PC-3 (cell line): ENCODE data around the gene RPS6KA2. TPM values are rescaled to one million over a fixed set of nuclear protein-coding genes. Genes with fewer than 3 reads are reported as not detected.

Source experiments
- ATAC-seq: fragments of 200-7000 bp; cut with Tn5 transposase; 2 replicates; pipeline ENCODE4 v1.9.1; 2020; ENCODE audit warnings: mild to moderate bottlenecking, moderate library complexity
- BruUV-seq: library from RNA; stranded (reverse); fragments of 400-500 nt; replicated peaks from 2 replicates; lab custom pipeline; 2021; lab: Mats Ljungman, UMichigan
- CTCF ChIA-PET: fragments of 300-600 bp; sonication (Branson Sonifier 250); formaldehyde crosslinking; loops from one replicate; lab custom pipeline; 2022; ENCODE audit warnings: antibody characterized with exemption; lab: Charles Lee
- POLR2A ChIA-PET: fragments of 300-600 bp; sonication (Branson Sonifier 250); formaldehyde crosslinking; loops from one replicate; lab custom pipeline; 2022; ENCODE audit warnings: antibody characterized with exemption; ENCODE audit not compliant: unreplicated experiment; lab: Charles Lee
- DNase-seq: peaks from one replicate; pipeline ENCODE4 v3.0.0-alpha.2; 2015
- H2AFZ ChIP-seq: fragments of 300-600 bp; sonication (generic); 2 replicates; pipeline ENCODE4 v1.6.0; 2016; ENCODE audit warnings: antibody characterized with exemption, low read length
- H3F3A ChIP-seq: fragments of 300-600 bp; sonication (generic); one replicate; pipeline ENCODE4 v1.6.0; 2017; ENCODE audit warnings: antibody characterized with exemption, low read length, control low read depth, mild to moderate bottlenecking; ENCODE audit not compliant: unreplicated experiment
- H3K27ac ChIP-seq: fragments of 300-600 bp; sonication (generic); 2 replicates; pipeline ENCODE4 v1.5.1; 2016; ENCODE audit warnings: mild to moderate bottlenecking, low read length
- H3K27me3 ChIP-seq: fragments of 300-600 bp; sonication (generic); 2 replicates; pipeline ENCODE4 v1.6.1; 2016; ENCODE audit warnings: low read length, mixed read lengths
- H3K36me3 ChIP-seq: fragments of 300-600 bp; sonication (generic); 2 replicates; pipeline ENCODE4 v1.6.1; 2016; ENCODE audit warnings: low read depth, mixed run types, low read length, mixed read lengths
- H3K4me1 ChIP-seq: fragments of 300-600 bp; sonication (generic); 2 replicates; pipeline ENCODE4 v1.5.1; 2016; ENCODE audit warnings: low read length; ENCODE audit not compliant: insufficient read depth
- H3K4me2 ChIP-seq: fragments of 300-600 bp; sonication (generic); 2 replicates; pipeline ENCODE4 v1.6.0; 2016; ENCODE audit warnings: low read length
- H3K4me3 ChIP-seq: fragments of 300-600 bp; sonication (generic); 2 replicates; pipeline ENCODE4 v1.5.1; 2016; ENCODE audit warnings: mild to moderate bottlenecking, low read length, mixed read lengths
- H3K79me2 ChIP-seq: fragments of 300-600 bp; sonication (generic); 2 replicates; pipeline ENCODE4 v1.6.1; 2017; ENCODE audit warnings: low read length, mixed read lengths
- H3K9ac ChIP-seq: fragments of 300-600 bp; sonication (generic); 2 replicates; pipeline ENCODE4 v1.6.0; 2016; ENCODE audit warnings: mild to moderate bottlenecking, low read length
- H3K9me2 ChIP-seq: fragments of 300-600 bp; sonication (generic); replicated peaks from 2 replicates; pipeline ENCODE4 v1.6.1; 2016; ENCODE audit warnings: mixed run types, low read length, mixed read lengths
- H3K9me3 ChIP-seq: fragments of 300-600 bp; sonication (generic); 2 replicates; pipeline ENCODE4 v1.6.1; 2016; ENCODE audit warnings: low read length, mixed read lengths
- H4K20me1 ChIP-seq: fragments of 300-600 bp; sonication (generic); 2 replicates; pipeline ENCODE4 v1.6.1; 2016; ENCODE audit warnings: low read length, mixed read lengths
- EZH2 ChIP-seq: fragments of 300-600 bp; sonication (generic); IDR thresholded peaks from one replicate; pipeline ENCODE4 v1.6.1; 2017; ENCODE audit warnings: antibody characterized with exemption, mild to moderate bottlenecking, low read length; ENCODE audit not compliant: unreplicated experiment
- EZH2phosphoT487 ChIP-seq: fragments of 300-600 bp; sonication (generic); IDR thresholded peaks from 2 replicates; pipeline ENCODE4 v1.6.1; 2018; ENCODE audit warnings: mild to moderate bottlenecking, antibody characterized with exemption, low read length, borderline replicate concordance
- intact Hi-C: fragments of 100-400 bp; cut with micrococcal nuclease; formaldehyde crosslinking; loops from 2 replicates; pipeline ENCODE4 v1.9.0; 2023
- total RNA-seq: library from RNA; depleted of rRNA; stranded (reverse); fragments of >200 nt; gene quantifications from 2 replicates; pipeline ENCODE4 v1.2.3, GENCODE V29; 2014
- TF ChIP-seq, protein P1 (sequence below): fragments of 300-600 bp; sonication (generic); conservative IDR thresholded peaks from 2 replicates; pipeline ENCODE4 v1.5.1; 2017; ENCODE audit warnings: antibody characterized with exemption, low read depth, mild to moderate bottlenecking, low read length

Gene RPS6KA2
- total RNA-seq, 1 experiment from 2014 or later: 5.1 TPM

DNA sequence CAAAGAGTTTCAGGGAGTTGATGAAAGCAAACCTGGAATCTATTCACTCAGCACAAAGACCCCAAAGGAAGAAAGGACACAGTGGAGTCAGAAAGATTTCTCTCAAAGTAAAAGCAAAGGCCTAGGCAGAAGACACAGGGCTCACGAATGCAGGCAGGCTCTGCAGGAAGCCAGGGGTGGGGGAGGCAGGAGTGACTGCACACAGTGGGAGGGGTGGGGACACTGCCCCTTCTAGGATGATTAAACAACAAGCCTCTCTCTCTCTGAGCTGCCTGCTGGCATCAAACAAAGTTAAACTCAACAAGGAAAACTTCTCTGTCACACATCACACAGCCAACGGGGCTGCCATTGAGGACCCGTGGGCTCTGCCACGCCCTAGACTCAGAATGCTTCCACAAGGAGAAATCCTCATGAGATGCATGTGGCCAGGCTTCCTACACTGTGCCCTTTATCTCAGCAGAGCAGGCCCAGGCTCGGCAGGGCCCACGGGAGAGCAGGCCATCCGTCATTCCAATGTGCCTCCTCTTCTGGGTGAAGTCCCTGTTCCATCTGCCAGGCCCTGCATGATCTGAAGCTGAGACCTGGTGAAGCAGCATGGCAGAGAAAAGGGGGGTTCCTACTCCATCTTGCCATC, 110.7 kb downstream of the RPS6KA2 start:
- H3K79me2 ChIP-seq: no peaks in the 10 kb centered on the region
- ATAC-seq (no peak), DNase-seq (no peak)
- TF ChIP-seq EZH2 (no peak), EZH2phosphoT487 (no peak)
- TF ChIP-seq, protein P1, sequence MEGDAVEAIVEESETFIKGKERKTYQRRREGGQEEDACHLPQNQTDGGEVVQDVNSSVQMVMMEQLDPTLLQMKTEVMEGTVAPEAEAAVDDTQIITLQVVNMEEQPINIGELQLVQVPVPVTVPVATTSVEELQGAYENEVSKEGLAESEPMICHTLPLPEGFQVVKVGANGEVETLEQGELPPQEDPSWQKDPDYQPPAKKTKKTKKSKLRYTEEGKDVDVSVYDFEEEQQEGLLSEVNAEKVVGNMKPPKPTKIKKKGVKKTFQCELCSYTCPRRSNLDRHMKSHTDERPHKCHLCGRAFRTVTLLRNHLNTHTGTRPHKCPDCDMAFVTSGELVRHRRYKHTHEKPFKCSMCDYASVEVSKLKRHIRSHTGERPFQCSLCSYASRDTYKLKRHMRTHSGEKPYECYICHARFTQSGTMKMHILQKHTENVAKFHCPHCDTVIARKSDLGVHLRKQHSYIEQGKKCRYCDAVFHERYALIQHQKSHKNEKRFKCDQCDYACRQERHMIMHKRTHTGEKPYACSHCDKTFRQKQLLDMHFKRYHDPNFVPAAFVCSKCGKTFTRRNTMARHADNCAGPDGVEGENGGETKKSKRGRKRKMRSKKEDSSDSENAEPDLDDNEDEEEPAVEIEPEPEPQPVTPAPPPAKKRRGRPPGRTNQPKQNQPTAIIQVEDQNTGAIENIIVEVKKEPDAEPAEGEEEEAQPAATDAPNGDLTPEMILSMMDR: no peak
- no TSS peak for BruUV-seq
- intact Hi-C loops: loop anchor here (5.0 kb wide), 1 partner anchor 251 kb away; no protein-coding TSS in a partner anchor
- H3K4me1 ChIP-seq: peaks cover 8% of the 10 kb centered on the region
- H2AFZ ChIP-seq: no peak overlapping the region
- H3K4me2 ChIP-seq: no peak overlapping the region
- H3K4me3 ChIP-seq: no peak overlapping the region
- H3K27ac ChIP-seq: no peak overlapping the region
- ChIA-PET POLR2A (no interaction called here), CTCF (interaction anchor here (0.9 kb wide), 1 partner anchor 14 kb away, joined by 3 read pairs; no protein-coding TSS in a partner anchor)
- H3F3A ChIP-seq: no peaks in the 10 kb centered on the region
- no peaks in the 10 kb centered on the region for H3K27me3 ChIP-seq
- no peaks in the 10 kb centered on the region for H3K9me3 ChIP-seq
- H4K20me1 ChIP-seq: no peaks in the 10 kb centered on the region
- no peaks in the 10 kb centered on the region for H3K36me3 ChIP-seq
- no peak overlapping the region for H3K9ac ChIP-seq
- no peaks in the 10 kb centered on the region for H3K9me2 ChIP-seq

DNA sequence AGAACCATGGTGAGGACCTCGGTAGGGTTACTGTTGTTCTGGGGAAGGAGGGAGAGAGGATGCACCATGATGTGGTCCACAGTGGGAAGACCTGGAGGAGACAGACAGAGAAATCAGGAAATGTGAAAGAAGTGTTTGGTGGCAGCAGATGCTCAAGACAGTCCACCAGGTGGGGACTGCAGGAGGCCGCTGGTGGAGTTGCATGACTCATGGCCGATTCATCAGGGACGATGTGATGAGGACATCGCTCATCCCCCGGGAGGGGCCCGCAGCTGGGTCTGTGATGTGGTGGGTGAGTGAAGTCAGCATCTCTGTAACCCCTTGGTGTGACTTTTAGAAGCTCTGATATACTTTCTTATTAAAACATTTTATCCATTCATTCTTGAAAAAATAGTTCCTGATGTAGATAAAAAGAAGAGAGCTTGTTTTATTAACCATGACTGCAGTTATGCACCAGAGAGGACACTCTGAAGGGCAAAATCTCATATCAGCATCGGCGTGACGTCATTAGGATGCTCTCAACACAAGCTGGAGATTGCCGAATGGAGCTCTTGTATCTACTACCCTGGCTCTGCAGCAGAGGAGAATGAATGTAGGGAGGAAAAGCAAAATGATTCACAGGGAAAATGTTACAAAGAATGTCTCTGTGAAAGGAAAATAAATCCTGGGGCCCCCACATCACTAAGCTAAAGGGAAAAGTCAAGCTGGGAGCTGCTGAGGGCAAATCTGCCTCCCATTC, 111.8 kb downstream of the RPS6KA2 start:
- peak; percentile 96 for ATAC-seq
- intact Hi-C loops: loop anchor here (1.0 to 5.0 kb wide), 4 partner anchors 15 to 252 kb away; partner anchors contain the start of gene RPS6KA2
- H3K9me2 ChIP-seq: no peaks in the 10 kb centered on the region

More for the DNA sequence above, 111.8 kb downstream of the RPS6KA2 start:
- H3K36me3 ChIP-seq: no peaks in the 10 kb centered on the region
- H3K79me2 ChIP-seq: no peaks in the 10 kb centered on the region
- H2AFZ ChIP-seq: no peak overlapping the region
- BruUV-seq: no TSS peak
- H3F3A ChIP-seq: no peaks in the 10 kb centered on the region
- H3K4me1 ChIP-seq: peaks cover 8% of the 10 kb centered on the region
- TF ChIP-seq, protein P1: peak; percentile 66
- TF ChIP-seq EZH2phosphoT487: no peak
- DNase-seq: peak; percentile 88
- H3K27ac ChIP-seq: no peak overlapping the region
- H3K27me3 ChIP-seq: no peaks in the 10 kb centered on the region
- CTCF ChIA-PET: interaction anchor here (0.6 to 1.7 kb wide), 3 partner anchors 16 to 112 kb away, joined by 3 to 4 read pairs (median 4); partner anchors contain the start of gene RPS6KA2
- no peaks in the 10 kb centered on the region for H4K20me1 ChIP-seq
- no peak overlapping the region for H3K9ac ChIP-seq
- no peak overlapping the region for H3K4me3 ChIP-seq
- H3K9me3 ChIP-seq: no peaks in the 10 kb centered on the region
- POLR2A ChIA-PET: no interaction called here
- H3K4me2 ChIP-seq: no peak overlapping the region
